Upper lobe of left lung (tissue), 4 donors: ENCODE data around the gene ZNF674.
A peak's percentile ranks its signal among the peaks of the same experiment; 100 is the strongest.

Experiments used
- EP300 ChIP-seq, 4 donors: sonication (generic); formaldehyde crosslinking; IDR thresholded peaks; one replicate each; pipeline ENCODE4 v1.5.1; 2017; ENCODE audit warnings: antibody characterized with exemption in 4 of 4, control low read depth in 2 of 4
- POLR2A ChIP-seq, 4 donors: fragments of 450-650 bp; IDR thresholded peaks; one replicate each; pipeline ENCODE4 v1.5.1; 2016 to 2017; ENCODE audit warnings: antibody characterized with exemption in 4 of 4, mild to moderate bottlenecking in 2 of 4
- POLR2AphosphoS5 ChIP-seq, 2 donors: sonication (generic); formaldehyde crosslinking; IDR thresholded peaks; one replicate each; pipeline ENCODE4 v1.5.1; 2017; ENCODE audit warnings: antibody characterized with exemption in 2 of 2
- TF ChIP-seq, protein P1 (sequence below), 6 experiments: fragments of 450-650 bp in 4 of 6; fragments of 200-600 bp in 2 of 6; sonication (generic) in 2 of 6; IDR thresholded peaks; one replicate each; pipeline ENCODE4 v1.5.1; 2016 to 2019; ENCODE audit warnings: antibody characterized with exemption in 6 of 6

DNA sequence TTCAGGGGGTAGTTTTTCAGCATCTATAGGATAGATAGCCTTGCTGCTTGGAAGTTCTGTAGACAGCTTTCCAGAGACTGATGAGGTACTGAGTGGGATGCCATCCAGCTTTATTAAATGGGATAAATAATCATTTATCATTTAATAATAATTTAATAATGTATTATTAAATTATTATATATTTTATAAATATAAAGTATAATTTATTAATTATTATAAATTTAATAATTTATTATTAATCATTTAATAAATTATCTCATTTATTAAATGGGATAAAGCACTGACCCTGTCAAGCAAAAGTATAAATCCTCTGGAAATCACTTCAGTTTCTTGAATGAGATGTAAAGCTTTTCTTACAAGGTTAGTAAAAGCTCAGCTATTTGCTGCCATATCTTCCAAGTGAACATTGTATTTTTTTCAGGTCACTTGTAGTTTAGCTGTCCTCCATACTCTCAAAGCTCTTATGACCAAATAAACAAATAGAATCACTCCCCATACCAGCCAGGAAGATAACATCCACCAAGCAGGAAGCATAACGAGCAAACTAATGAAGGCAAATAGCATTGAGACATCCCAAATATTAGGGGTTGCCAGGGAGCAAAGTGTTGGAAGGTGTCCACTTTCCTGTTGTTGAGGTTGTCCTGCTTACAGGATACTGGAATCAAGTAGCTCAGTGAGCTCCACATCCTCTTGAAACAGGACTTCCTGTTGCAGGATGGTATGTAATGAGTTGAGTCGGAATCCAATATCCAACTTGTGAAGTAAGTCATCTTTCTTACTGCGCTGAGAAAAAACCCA lies 88.9 kb downstream of the ZNF674 start:
- TF ChIP-seq, protein P1, sequence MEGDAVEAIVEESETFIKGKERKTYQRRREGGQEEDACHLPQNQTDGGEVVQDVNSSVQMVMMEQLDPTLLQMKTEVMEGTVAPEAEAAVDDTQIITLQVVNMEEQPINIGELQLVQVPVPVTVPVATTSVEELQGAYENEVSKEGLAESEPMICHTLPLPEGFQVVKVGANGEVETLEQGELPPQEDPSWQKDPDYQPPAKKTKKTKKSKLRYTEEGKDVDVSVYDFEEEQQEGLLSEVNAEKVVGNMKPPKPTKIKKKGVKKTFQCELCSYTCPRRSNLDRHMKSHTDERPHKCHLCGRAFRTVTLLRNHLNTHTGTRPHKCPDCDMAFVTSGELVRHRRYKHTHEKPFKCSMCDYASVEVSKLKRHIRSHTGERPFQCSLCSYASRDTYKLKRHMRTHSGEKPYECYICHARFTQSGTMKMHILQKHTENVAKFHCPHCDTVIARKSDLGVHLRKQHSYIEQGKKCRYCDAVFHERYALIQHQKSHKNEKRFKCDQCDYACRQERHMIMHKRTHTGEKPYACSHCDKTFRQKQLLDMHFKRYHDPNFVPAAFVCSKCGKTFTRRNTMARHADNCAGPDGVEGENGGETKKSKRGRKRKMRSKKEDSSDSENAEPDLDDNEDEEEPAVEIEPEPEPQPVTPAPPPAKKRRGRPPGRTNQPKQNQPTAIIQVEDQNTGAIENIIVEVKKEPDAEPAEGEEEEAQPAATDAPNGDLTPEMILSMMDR (IDR thresholded peaks at IDR 0.05): no peak
- TF ChIP-seq POLR2AphosphoS5 (IDR thresholded peaks at IDR 0.05): peak in 1 of 2 donors; percentile 70
- TF ChIP-seq POLR2A (IDR thresholded peaks at IDR 0.05): no peak
- TF ChIP-seq EP300 (IDR thresholded peaks at IDR 0.05): no peak
